ENCODE results near the gene DCANP1. TPM values are rescaled to one million over a fixed set of nuclear protein-coding genes. Genes with fewer than 3 reads are reported as not detected.

DCANP1 gene
- total and polyA plus RNA-seq, 5 donors from 2014 or later = not detected

GRCh38 chr5:135436951-135437418 lies 10.2 kb downstream of the DCANP1 start:
- Histone ChIP-seq H3K27ac (ENCODE audit: insufficient read depth, low read length, poor library complexity, severe bottlenecking) (no peak overlapping the region), H3K4me3 (ENCODE audit: low read depth, low read length) (no peak overlapping the region), H3K36me3 (ENCODE audit: control insufficient read depth, insufficient read depth, low read length) (no peaks in the 10 kb centered on the region), H3K27me3 (ENCODE audit: control insufficient read depth, insufficient read depth, low read length) (no peaks in the 10 kb centered on the region), H3K4me1 (ENCODE audit: control insufficient read depth, insufficient read depth, low read length, poor library complexity, severe bottlenecking) (no peaks in the 10 kb centered on the region), H3K9me3 (ENCODE audit: control insufficient read depth in 2 of 2, low read length in 2 of 2) (no peaks in the 10 kb centered on the region)
- no peaks in the 10 kb centered on the region for H3K4me1 Mint-ChIP-seq
- H3K27me3 Mint-ChIP-seq = peaks cover 8% of the 10 kb centered on the region
- no peak overlapping the region for H3K4me3 Mint-ChIP-seq
- H3K27ac Mint-ChIP-seq = no peak overlapping the region
- H3K36me3 Mint-ChIP-seq = no peaks in the 10 kb centered on the region
- DNase-seq (no peak), ATAC-seq (ENCODE audit: low read depth in 2 of 2) (no peak)
- no peaks in the 10 kb centered on the region for H3K9me3 Mint-ChIP-seq

GRCh38 chr5:135435467-135436330 lies 11.4 kb downstream of the DCANP1 start:
- H3K27ac ChIP-seq (ENCODE audit: insufficient read depth, low read length, poor library complexity, severe bottlenecking) = no peak overlapping the region
- DNase-seq (no peak), ATAC-seq (ENCODE audit: low read depth in 2 of 2) (no peak)
- H3K27me3 Mint-ChIP-seq = peaks cover 13% of the 10 kb centered on the region
- H3K4me1 ChIP-seq (ENCODE audit: control insufficient read depth, insufficient read depth, low read length, poor library complexity, severe bottlenecking) = no peaks in the 10 kb centered on the region
- H3K36me3 ChIP-seq (ENCODE audit: control insufficient read depth, insufficient read depth, low read length) = no peaks in the 10 kb centered on the region
- H3K4me3 ChIP-seq (ENCODE audit: low read depth, low read length) = no peak overlapping the region
- H3K27ac Mint-ChIP-seq = no peak overlapping the region
- no peaks in the 10 kb centered on the region for H3K4me1 Mint-ChIP-seq
- H3K9me3 Mint-ChIP-seq = no peaks in the 10 kb centered on the region
- no peaks in the 10 kb centered on the region for H3K9me3 ChIP-seq (ENCODE audit: control insufficient read depth in 2 of 2, low read length in 2 of 2)
- no peak overlapping the region for H3K4me3 Mint-ChIP-seq
- no peaks in the 10 kb centered on the region for H3K27me3 ChIP-seq (ENCODE audit: control insufficient read depth, insufficient read depth, low read length)
- no peaks in the 10 kb centered on the region for H3K36me3 Mint-ChIP-seq

- Histone ChIP-seq H3K27ac (ENCODE audit: insufficient read depth, low read length, poor library complexity, severe bottlenecking) (no peak overlapping the region), H3K36me3 (ENCODE audit: control insufficient read depth, insufficient read depth, low read length) (no peaks in the 10 kb centered on the region), H3K27me3 (ENCODE audit: control insufficient read depth, insufficient read depth, low read length) (no peaks in the 10 kb centered on the region), H3K4me1 (ENCODE audit: control insufficient read depth, insufficient read depth, low read length, poor library complexity, severe bottlenecking) (no peaks in the 10 kb centered on the region), H3K9me3 (ENCODE audit: control insufficient read depth in 2 of 2, low read length in 2 of 2) (no peaks in the 10 kb centered on the region), H3K4me3 (ENCODE audit: low read depth, low read length) (no peak overlapping the region)
- Mint-ChIP-seq H3K27me3 (peaks cover 17% of the 10 kb centered on the region), H3K4me1 (no peaks in the 10 kb centered on the region), H3K36me3 (no peaks in the 10 kb centered on the region), H3K27ac (no peak overlapping the region), H3K4me3 (no peak overlapping the region), H3K9me3 (no peaks in the 10 kb centered on the region)
- DNase-seq (no peak), ATAC-seq (ENCODE audit: low read depth in 2 of 2) (no peak)
Measured at GRCh38 chr5:135434591-135435466, 12.3 kb downstream of the DCANP1 start.

GRCh38 chr5:135433681-135434426 lies 13.3 kb downstream of the DCANP1 start:
- Histone ChIP-seq H3K4me3 (ENCODE audit: low read depth, low read length) (no peak overlapping the region), H3K36me3 (ENCODE audit: control insufficient read depth, insufficient read depth, low read length) (no peaks in the 10 kb centered on the region), H3K27ac (ENCODE audit: insufficient read depth, low read length, poor library complexity, severe bottlenecking) (no peak overlapping the region), H3K9me3 (ENCODE audit: control insufficient read depth in 2 of 2, low read length in 2 of 2) (no peaks in the 10 kb centered on the region), H3K4me1 (ENCODE audit: control insufficient read depth, insufficient read depth, low read length, poor library complexity, severe bottlenecking) (no peaks in the 10 kb centered on the region), H3K27me3 (ENCODE audit: control insufficient read depth, insufficient read depth, low read length) (no peaks in the 10 kb centered on the region)
- Mint-ChIP-seq H3K27ac (no peak overlapping the region), H3K27me3 (peaks cover 21% of the 10 kb centered on the region), H3K4me1 (no peaks in the 10 kb centered on the region), H3K9me3 (peaks cover 0 to 4% (median 0%) of the 10 kb centered on the region in 7 donors), H3K4me3 (no peak overlapping the region), H3K36me3 (peaks cover 2% of the 10 kb centered on the region)
- DNase-seq (no peak), ATAC-seq (ENCODE audit: low read depth in 2 of 2) (no peak)

- H3K27ac Mint-ChIP-seq = no peak overlapping the region
- ATAC-seq (ENCODE audit: low read depth in 2 of 2) (no peak), DNase-seq (no peak)
- H3K27me3 Mint-ChIP-seq = peaks cover 21% of the 10 kb centered on the region
- peaks cover 0 to 12% (median 0%) of the 10 kb centered on the region in 7 donors for H3K9me3 Mint-ChIP-seq
- H3K4me1 ChIP-seq (ENCODE audit: control insufficient read depth, insufficient read depth, low read length, poor library complexity, severe bottlenecking) = no peaks in the 10 kb centered on the region
- H3K27ac ChIP-seq (ENCODE audit: insufficient read depth, low read length, poor library complexity, severe bottlenecking) = no peak overlapping the region
- H3K9me3 ChIP-seq (ENCODE audit: control insufficient read depth in 2 of 2, low read length in 2 of 2) = peaks cover 4% of the 10 kb centered on the region in 2 experiments
- H3K4me3 Mint-ChIP-seq = peak overlapping the region in 1 of 4 donors; percentile 58
- peaks cover 2% of the 10 kb centered on the region for H3K27me3 ChIP-seq (ENCODE audit: control insufficient read depth, insufficient read depth, low read length)
- H3K36me3 ChIP-seq (ENCODE audit: control insufficient read depth, insufficient read depth, low read length) = no peaks in the 10 kb centered on the region
- peaks cover 3% of the 10 kb centered on the region for H3K36me3 Mint-ChIP-seq
- H3K4me1 Mint-ChIP-seq = no peaks in the 10 kb centered on the region
- H3K4me3 ChIP-seq (ENCODE audit: low read depth, low read length) = no peak overlapping the region
Measured at GRCh38 chr5:135432113-135432512, 15.0 kb downstream of the DCANP1 start.

- Mint-ChIP-seq H3K4me1 (no peaks in the 10 kb centered on the region), H3K27ac (no peak overlapping the region), H3K9me3 (peaks cover 0 to 12% (median 0%) of the 10 kb centered on the region in 7 donors), H3K27me3 (peaks cover 20% of the 10 kb centered on the region), H3K4me3 (no peak overlapping the region), H3K36me3 (peaks cover 3% of the 10 kb centered on the region)
- H3K4me1 ChIP-seq (ENCODE audit: control insufficient read depth, insufficient read depth, low read length, poor library complexity, severe bottlenecking) = no peaks in the 10 kb centered on the region
- DNase-seq = no peak
- H3K36me3 ChIP-seq (ENCODE audit: control insufficient read depth, insufficient read depth, low read length) = no peaks in the 10 kb centered on the region
- no peak overlapping the region for H3K27ac ChIP-seq (ENCODE audit: insufficient read depth, low read length, poor library complexity, severe bottlenecking)
- H3K9me3 ChIP-seq (ENCODE audit: control insufficient read depth in 2 of 2, low read length in 2 of 2) = peaks cover 4% of the 10 kb centered on the region in 2 experiments
- peaks cover 2% of the 10 kb centered on the region for H3K27me3 ChIP-seq (ENCODE audit: control insufficient read depth, insufficient read depth, low read length)
- no peak for ATAC-seq (ENCODE audit: low read depth in 2 of 2)
- H3K4me3 ChIP-seq (ENCODE audit: low read depth, low read length) = no peak overlapping the region
Measured at GRCh38 chr5:135430135-135430437, 17.1 kb downstream of the DCANP1 start.

GRCh38 chr5:135429301-135430134 lies 17.6 kb downstream of the DCANP1 start:
- no peak overlapping the region for H3K27ac Mint-ChIP-seq
- H3K27ac ChIP-seq (ENCODE audit: insufficient read depth, low read length, poor library complexity, severe bottlenecking) = no peak overlapping the region
- no peaks in the 10 kb centered on the region for H3K4me1 Mint-ChIP-seq
- no peak overlapping the region for H3K4me3 Mint-ChIP-seq
- H3K27me3 ChIP-seq (ENCODE audit: control insufficient read depth, insufficient read depth, low read length) = peaks cover 6% of the 10 kb centered on the region
- peaks cover 0 to 12% (median 0%) of the 10 kb centered on the region in 7 donors for H3K9me3 Mint-ChIP-seq
- H3K36me3 Mint-ChIP-seq = peaks cover 3% of the 10 kb centered on the region
- ATAC-seq (ENCODE audit: low read depth in 2 of 2) (no peak), DNase-seq (no peak)
- peaks cover 4% of the 10 kb centered on the region in 2 experiments for H3K9me3 ChIP-seq (ENCODE audit: control insufficient read depth in 2 of 2, low read length in 2 of 2)
- no peaks in the 10 kb centered on the region for H3K36me3 ChIP-seq (ENCODE audit: control insufficient read depth, insufficient read depth, low read length)
- peaks cover 20% of the 10 kb centered on the region for H3K27me3 Mint-ChIP-seq
- no peak overlapping the region for H3K4me3 ChIP-seq (ENCODE audit: low read depth, low read length)
- H3K4me1 ChIP-seq (ENCODE audit: control insufficient read depth, insufficient read depth, low read length, poor library complexity, severe bottlenecking) = no peaks in the 10 kb centered on the region
